Activated naive CD8-positive, alpha-beta T cell treated with anti-CD3 and anti-CD28 coated beads, Interleukin-2, amount 50 U/mL, for 24 hours (primary cell): ENCODE results near the gene EIF3F.
A peak's percentile ranks its signal among the peaks of the same experiment; 100 is the strongest.

ENCODE experiments used
- ATAC-seq: fragments of 150-1000 bp; cut with Tn5 transposase; one replicate; pipeline ENCODE4 v1.10.0; 2021
- DNase-seq: peaks from one replicate; pipeline ENCODE4 v3.0.0; 2021
- H3K27ac Mint-ChIP-seq: one replicate; pipeline ENCODE4 v1.8.0; 2021; ENCODE audit warnings: mild to moderate bottlenecking, mixed read lengths
- H3K27me3 Mint-ChIP-seq: one replicate; pipeline ENCODE4 v1.8.0; 2021; ENCODE audit warnings: mixed read lengths
- H3K36me3 Mint-ChIP-seq: one replicate; pipeline ENCODE4 v1.8.0; 2021; ENCODE audit warnings: low read depth, mixed read lengths
- H3K4me1 Mint-ChIP-seq: one replicate; pipeline ENCODE4 v1.8.0; 2021; ENCODE audit warnings: mixed read lengths
- H3K4me3 Mint-ChIP-seq: one replicate; pipeline ENCODE4 v1.8.0; 2021; ENCODE audit warnings: mild to moderate bottlenecking, moderate library complexity, mixed read lengths
- H3K9me3 Mint-ChIP-seq: one replicate; pipeline ENCODE4 v1.8.0; 2021; ENCODE audit warnings: mixed read lengths

EIF3F gene, protein sequence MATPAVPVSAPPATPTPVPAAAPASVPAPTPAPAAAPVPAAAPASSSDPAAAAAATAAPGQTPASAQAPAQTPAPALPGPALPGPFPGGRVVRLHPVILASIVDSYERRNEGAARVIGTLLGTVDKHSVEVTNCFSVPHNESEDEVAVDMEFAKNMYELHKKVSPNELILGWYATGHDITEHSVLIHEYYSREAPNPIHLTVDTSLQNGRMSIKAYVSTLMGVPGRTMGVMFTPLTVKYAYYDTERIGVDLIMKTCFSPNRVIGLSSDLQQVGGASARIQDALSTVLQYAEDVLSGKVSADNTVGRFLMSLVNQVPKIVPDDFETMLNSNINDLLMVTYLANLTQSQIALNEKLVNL

DNA sequence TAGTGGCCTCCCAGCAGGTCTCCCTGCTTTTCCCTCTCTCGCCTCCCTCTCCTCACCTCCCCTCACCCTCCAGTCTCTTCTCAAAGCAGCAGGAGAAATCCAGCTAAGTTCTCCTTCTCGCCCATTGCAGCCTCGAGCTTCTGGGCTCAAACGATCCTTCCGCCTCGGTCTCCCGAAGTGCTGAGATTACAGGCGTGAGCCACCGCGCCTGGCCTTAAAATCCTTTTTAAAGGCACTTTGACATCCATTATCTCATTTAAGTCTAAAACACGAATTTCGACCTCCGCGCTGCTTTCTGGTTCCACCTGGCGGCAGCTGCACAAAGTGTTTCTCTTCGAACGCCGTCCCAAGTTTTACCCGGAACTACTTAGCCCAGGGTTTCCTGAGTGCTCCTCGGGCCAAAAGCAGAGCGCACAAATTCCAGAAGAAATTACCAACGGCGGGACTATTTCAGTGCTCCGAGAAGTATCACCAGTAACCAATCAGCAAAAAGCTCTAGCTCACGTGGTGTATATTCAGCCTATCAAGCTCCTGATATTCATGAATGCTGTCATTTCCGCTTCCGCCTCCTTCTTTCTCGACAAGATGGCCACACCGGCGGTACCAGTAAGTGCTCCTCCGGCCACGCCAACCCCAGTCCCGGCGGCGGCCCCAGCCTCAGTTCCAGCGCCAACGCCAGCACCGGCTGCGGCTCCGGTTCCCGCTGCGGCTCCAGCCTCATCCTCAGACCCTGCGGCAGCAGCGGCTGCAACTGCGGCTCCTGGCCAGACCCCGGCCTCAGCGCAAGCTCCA lies at the start of gene EIF3F:
Gene EIF3F, plus strand, starts transcription at position 570 of the 792 bp plus-strand sequence. Its CDS starts 16 bp downstream, at position 586.
- peak within 1 kb of the TSS; percentile 94 for H3K4me3 Mint-ChIP-seq
- H3K27ac Mint-ChIP-seq: peak within 1 kb of the TSS; percentile 98
- peak; percentile 98 for ATAC-seq
- peaks cover 41% of the 10 kb centered on the region for H3K4me1 Mint-ChIP-seq
- no peaks in the 10 kb centered on the region for H3K9me3 Mint-ChIP-seq
- peak; percentile 82 for DNase-seq
- no peaks in the 10 kb centered on the region for H3K27me3 Mint-ChIP-seq
- peaks cover 29% of the 10 kb centered on the region for H3K36me3 Mint-ChIP-seq

DNA sequence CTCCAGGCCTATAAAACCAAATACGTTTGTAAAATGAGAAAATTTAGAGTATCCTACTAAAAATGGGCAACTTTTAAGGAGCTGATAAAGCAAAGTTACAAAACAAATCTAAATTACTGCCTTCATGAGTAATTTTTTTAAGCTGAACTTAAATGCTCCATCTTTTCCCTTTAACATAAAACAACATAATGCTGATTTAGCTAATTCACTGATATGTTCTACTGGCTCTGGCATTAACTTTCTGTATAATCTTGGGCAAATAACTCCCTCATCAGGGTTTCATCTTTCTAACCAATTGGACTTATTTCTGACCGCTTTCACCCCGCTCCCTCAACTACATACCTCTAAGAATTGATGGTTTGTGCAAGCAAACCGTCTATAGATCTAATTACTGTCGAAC lies 46.0 kb upstream of the EIF3F start:
- H3K9me3 Mint-ChIP-seq: peaks cover 22% of the 10 kb centered on the region
- no peak overlapping the region for H3K4me3 Mint-ChIP-seq
- ATAC-seq (no peak), DNase-seq (no peak)
- no peaks in the 10 kb centered on the region for H3K36me3 Mint-ChIP-seq
- no peaks in the 10 kb centered on the region for H3K4me1 Mint-ChIP-seq
- H3K27me3 Mint-ChIP-seq: peaks cover 9% of the 10 kb centered on the region
- no peak overlapping the region for H3K27ac Mint-ChIP-seq

DNA sequence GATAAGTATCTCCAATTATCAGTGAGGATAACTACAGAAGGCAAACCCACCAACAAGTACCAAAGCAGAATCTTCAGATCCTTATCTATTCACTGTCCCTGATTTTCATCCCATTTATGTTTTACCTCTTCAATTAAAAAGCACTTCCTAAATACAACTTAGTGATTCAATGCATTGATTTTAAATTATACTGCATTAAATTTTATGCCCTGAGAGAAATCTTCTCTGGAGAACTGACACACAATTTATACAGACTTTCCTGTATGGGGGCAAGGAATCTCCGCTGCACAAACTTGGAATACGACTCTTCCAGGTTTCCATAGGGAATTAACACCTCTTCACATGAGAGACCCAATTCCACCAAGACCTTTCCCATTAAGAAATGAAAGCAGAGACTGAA lies 45.5 kb upstream of the EIF3F start, which contains the start of gene OR10A3:
Gene OR10A3, minus strand, starts transcription at position 101 of the 400 bp plus-strand sequence. CDS start 2,188 bp downstream, outside the sequence.
- Mint-ChIP-seq H3K27me3 (peaks cover 6% of the 10 kb centered on the region), H3K36me3 (no peaks in the 10 kb centered on the region), H3K9me3 (peaks cover 22% of the 10 kb centered on the region), H3K4me1 (no peaks in the 10 kb centered on the region), H3K4me3 (no peak within 1 kb of the TSS), H3K27ac (no peak within 1 kb of the TSS)
- ATAC-seq: no peak
- DNase-seq: no peak

DNA sequence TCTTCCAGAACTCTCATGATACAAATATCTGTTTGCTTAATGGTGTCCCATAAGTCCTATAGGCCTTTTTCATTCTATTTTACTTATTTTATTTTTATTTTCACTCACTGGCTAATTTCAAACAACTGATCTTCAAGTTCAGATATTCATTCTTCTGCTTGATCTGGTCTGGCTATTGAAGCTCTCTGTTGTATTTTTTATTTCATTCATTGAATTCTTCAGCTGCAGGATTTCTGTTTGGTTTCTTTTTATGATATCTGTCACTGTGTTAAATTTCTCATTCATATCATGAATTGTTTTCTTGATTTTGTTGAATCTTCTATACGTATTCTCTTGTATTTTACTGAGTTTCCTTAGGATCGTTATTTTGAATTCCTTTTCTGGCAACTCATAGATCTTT lies 43.0 kb upstream of the EIF3F start:
- Mint-ChIP-seq H3K27ac (no peak overlapping the region), H3K9me3 (peaks cover 22% of the 10 kb centered on the region), H3K27me3 (peaks cover 9% of the 10 kb centered on the region), H3K36me3 (no peaks in the 10 kb centered on the region), H3K4me3 (no peak overlapping the region), H3K4me1 (no peaks in the 10 kb centered on the region)
- DNase-seq (no peak), ATAC-seq (no peak)

DNA sequence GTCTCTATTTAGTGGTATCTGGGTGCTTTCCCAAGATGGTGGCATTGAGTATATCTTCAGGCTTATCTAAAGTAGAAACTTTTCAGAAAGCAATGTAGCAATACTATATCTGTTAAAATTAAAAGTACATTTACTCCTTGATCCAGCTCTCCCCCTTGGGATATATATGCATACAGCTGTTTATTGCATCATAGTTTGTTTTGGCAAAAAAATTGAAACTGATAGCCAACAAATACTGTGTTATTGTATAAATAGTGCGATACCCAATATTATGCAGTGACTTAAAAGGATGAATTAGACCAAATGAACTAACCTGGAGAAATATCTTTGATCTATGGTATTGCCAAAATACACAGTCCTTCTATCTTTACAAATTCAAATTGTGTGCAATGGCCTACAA lies 37.2 kb upstream of the EIF3F start:
- Mint-ChIP-seq H3K27ac (no peak overlapping the region), H3K27me3 (peaks cover 4% of the 10 kb centered on the region), H3K4me1 (no peaks in the 10 kb centered on the region), H3K36me3 (no peaks in the 10 kb centered on the region), H3K9me3 (no peaks in the 10 kb centered on the region), H3K4me3 (no peak overlapping the region)
- no peak for ATAC-seq
- DNase-seq: no peak

DNA sequence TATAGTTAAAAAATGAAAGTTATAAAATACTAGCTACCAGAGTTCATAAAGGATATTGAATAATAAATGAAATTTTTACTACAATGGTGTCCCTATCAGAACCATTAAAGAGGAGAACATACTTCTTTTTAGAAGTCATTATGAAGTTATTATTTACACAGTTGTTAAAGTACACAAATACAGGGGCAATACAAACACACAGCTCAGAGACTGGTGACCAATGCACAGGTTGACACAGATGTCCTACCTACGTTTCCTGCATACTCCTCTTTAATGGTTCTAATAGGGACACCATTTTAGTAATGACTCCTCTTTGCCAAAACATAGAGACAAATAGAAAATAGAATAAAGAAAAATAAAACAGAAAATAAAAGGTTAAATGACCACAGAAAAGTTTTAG lies 31.9 kb upstream of the EIF3F start:
- no peak overlapping the region for H3K27ac Mint-ChIP-seq
- H3K36me3 Mint-ChIP-seq: no peaks in the 10 kb centered on the region
- no peak overlapping the region for H3K4me3 Mint-ChIP-seq

DNA sequence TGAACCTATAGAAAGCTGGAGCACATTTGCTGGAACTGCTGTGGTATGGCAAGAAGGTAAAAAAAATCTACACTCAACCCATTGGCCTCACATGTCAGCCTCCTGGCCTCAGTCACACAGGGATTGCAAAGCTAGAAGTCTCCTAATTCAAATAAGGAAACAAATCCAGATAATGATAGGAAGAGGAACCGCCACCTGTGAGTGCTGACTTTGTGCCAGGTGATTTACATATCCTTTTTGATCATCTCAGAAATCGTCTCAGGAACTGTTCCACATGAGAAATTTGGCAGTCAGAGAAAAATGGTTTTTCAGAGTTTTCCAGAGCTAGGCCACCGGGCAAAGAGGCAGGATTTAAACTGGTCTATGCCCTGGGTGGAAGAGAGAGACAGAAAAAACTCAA lies 22.9 kb upstream of the EIF3F start:
- Mint-ChIP-seq H3K4me1 (no peaks in the 10 kb centered on the region), H3K36me3 (no peaks in the 10 kb centered on the region), H3K27ac (no peak overlapping the region), H3K9me3 (no peaks in the 10 kb centered on the region), H3K27me3 (peaks cover 6% of the 10 kb centered on the region), H3K4me3 (no peak overlapping the region)
- ATAC-seq: no peak
- no peak for DNase-seq

More for the DNA sequence above, 31.9 kb upstream of the EIF3F start:
- Mint-ChIP-seq H3K9me3 (no peaks in the 10 kb centered on the region), H3K27me3 (peaks cover 5% of the 10 kb centered on the region), H3K4me1 (no peaks in the 10 kb centered on the region)
- ATAC-seq: no peak
- DNase-seq: no peak

DNA sequence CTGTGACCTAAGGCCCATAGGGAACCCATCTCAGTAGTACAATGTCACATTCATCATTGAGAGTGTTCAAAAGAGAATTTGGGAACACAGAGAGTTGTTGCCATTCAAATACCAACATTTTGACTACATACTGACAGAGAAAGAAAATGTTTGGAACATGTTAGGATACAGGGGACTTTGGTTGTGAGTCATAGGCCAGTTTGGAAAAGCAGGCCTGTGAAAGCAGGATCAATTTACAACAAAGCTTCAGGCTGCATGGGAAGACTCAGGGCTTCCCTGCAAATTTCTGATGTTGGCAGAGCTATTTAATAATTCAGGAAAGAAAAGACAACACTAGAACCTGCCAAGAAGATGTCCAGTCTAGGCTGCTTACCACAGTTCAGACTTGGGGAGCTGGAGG lies 22.3 kb upstream of the EIF3F start:
- H3K27me3 Mint-ChIP-seq: peaks cover 2% of the 10 kb centered on the region
- H3K36me3 Mint-ChIP-seq: no peaks in the 10 kb centered on the region
- no peak overlapping the region for H3K27ac Mint-ChIP-seq
- H3K9me3 Mint-ChIP-seq: no peaks in the 10 kb centered on the region
- H3K4me3 Mint-ChIP-seq: no peak overlapping the region
- no peaks in the 10 kb centered on the region for H3K4me1 Mint-ChIP-seq
- ATAC-seq: no peak
- no peak for DNase-seq

DNA sequence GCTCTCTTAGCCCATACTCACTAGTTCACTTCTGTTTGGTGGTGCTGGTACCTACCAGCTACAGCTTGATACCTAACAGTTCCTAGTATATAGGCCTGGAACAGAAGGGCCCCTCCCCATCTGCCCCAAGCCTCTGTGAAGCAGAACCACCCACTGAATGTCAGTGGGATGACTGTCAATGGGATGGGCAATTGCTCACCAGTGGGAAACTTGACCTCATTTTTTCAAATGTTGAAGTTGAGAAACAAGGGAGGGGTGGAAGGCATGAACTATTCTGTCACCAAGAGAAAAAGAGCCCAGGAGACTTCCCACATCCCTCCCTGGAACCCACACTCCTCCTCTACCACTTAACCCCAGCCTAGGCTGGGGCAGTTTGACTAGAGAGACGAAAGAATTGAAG lies 21.8 kb upstream of the EIF3F start, which contains the start of gene NLRP10:
Gene NLRP10, minus strand, starts transcription at position 62 of the 400 bp plus-strand sequence. CDS start 1,952 bp downstream, outside the sequence.
- Mint-ChIP-seq H3K27me3 (peaks cover 2% of the 10 kb centered on the region), H3K4me1 (no peaks in the 10 kb centered on the region), H3K4me3 (no peak within 1 kb of the TSS), H3K9me3 (no peaks in the 10 kb centered on the region), H3K27ac (no peak within 1 kb of the TSS), H3K36me3 (no peaks in the 10 kb centered on the region)
- no peak for ATAC-seq
- DNase-seq: no peak

DNA sequence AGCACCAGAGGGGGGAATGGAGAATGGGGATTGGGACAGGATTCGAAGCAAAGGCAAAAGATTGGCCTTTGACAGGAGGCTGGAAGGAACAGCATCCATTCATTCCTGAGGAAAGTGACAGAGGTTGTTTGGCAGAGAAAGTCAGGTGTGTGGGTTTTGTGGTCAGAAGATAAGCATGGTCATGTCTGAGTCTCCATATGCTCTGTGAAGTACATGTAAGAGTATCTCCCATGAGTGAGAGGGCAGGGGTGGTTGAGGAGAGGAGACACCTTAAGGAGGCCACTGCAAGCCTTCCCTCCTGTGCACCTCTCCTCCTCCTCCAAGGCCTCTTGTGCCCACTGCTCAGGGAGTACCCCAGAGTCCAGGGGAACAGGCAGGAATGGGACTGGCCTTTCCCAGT lies 20.0 kb upstream of the EIF3F start:
- ATAC-seq (no peak), DNase-seq (no peak)
- Mint-ChIP-seq H3K27me3 (peaks cover 7% of the 10 kb centered on the region), H3K4me1 (no peaks in the 10 kb centered on the region), H3K27ac (no peak overlapping the region), H3K4me3 (no peak overlapping the region), H3K36me3 (no peaks in the 10 kb centered on the region), H3K9me3 (no peaks in the 10 kb centered on the region)

DNA sequence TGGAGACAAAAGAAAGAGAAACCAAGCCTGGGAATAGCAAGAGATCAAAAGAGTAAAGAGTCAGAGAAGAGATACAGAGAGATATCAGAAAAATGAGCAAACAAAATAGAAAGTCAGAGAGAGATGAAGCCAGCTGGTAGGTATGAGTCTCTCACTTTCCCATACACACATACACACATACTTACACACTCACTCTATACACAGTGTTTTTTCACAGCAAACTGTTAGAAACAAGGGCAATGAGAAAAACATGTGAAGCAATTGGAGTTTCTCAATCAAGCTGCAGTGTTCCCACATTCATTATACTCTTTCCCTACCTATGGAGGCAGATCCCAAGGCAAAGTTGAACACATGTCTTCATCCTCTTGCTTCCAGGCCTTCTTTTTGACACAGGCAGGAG lies 19.3 kb upstream of the EIF3F start:
- DNase-seq: no peak
- H3K9me3 Mint-ChIP-seq: no peaks in the 10 kb centered on the region
- H3K27ac Mint-ChIP-seq: no peak overlapping the region
- no peaks in the 10 kb centered on the region for H3K36me3 Mint-ChIP-seq
- no peak for ATAC-seq
- peaks cover 7% of the 10 kb centered on the region for H3K27me3 Mint-ChIP-seq
- H3K4me1 Mint-ChIP-seq: no peaks in the 10 kb centered on the region
- H3K4me3 Mint-ChIP-seq: no peak overlapping the region

DNA sequence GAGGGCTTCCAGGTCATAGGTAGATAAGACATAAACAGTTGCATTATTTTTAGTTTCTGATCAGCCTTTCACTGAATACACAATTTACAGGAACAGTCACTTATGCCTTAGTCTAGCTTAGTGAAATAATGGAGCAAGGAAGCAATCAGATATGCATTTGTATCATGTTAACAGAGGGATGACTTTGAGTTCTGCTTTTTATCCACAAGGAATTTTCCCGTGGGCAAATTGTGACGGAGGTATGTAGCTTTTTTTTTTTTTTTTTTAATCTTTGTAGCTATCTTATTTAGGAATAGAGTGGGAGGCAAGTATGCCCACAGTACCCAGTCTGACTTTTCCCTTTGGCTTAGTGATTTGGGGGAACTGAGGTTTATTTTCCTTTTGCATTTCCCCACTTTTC lies 18.5 kb upstream of the EIF3F start:
- ATAC-seq: no peak
- Mint-ChIP-seq H3K9me3 (no peaks in the 10 kb centered on the region), H3K4me3 (no peak overlapping the region), H3K36me3 (no peaks in the 10 kb centered on the region), H3K27me3 (peaks cover 10% of the 10 kb centered on the region), H3K27ac (no peak overlapping the region), H3K4me1 (no peaks in the 10 kb centered on the region)
- no peak for DNase-seq

DNA sequence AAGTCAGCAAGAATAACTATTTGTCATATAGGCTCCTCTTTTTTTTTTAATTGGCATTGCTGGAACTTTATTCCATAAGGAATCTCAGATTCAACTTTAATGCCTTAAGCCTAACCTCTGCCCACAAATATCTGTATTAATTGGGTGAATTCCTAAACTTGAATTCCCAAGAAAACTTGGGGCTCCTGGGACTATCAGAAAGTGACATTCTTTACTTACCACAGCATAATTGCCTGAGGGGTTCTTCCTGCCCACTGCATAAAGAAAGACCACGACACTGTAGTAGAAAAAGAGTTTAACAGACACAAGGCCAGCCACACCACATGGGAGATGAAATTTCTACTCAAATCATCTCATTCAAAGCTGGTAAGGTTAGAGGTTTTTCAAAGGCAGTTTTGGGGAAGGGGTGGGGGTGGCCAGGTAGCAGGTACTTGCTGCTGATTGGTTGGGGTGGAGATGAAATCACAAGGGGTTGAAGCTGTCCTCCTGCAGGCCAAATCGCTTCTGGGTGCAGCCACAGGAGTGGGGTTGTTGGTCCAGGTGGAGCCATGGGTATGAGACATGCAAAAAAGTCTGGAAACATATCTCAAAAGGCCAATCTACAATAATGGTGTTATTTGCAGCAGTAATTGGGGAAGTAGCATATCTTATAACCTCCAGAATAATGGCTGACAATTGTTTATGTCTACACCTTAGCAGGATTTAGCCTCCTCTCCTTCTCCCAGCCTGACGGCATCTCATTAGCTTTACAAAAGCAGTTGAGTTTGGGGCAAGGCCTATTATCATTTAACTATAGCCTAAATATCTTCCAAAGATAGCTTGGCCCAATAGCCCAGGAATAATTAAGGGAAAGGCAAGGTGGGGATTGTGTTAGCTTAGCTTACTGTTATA lies 17.1 kb upstream of the EIF3F start:
- no peaks in the 10 kb centered on the region for H3K4me1 Mint-ChIP-seq
- H3K9me3 Mint-ChIP-seq: no peaks in the 10 kb centered on the region
- no peak overlapping the region for H3K4me3 Mint-ChIP-seq
- no peak overlapping the region for H3K27ac Mint-ChIP-seq
- H3K36me3 Mint-ChIP-seq: no peaks in the 10 kb centered on the region
- peaks cover 10% of the 10 kb centered on the region for H3K27me3 Mint-ChIP-seq
- DNase-seq (no peak), ATAC-seq (no peak)

DNA sequence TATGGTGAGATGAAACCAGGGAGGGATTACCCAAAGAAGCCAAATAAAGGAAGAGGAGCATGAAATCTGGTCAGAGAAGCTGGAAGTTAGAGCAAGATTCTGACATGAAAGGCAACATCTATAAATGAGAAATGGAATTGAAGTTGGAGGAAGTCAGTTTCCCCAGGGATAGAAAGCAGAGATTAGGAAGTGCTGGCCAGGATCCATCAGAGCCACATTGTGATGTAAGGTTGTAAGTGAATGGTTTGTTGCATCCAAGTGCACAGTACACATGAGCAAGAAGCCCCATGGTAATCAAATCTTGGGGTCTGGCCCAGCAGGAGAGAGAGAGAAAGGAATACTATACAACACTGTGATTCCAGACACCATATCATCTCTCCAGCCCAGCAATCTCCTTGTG lies 15.3 kb upstream of the EIF3F start:
- H3K4me1 Mint-ChIP-seq: no peaks in the 10 kb centered on the region
- H3K4me3 Mint-ChIP-seq: no peak overlapping the region
- no peaks in the 10 kb centered on the region for H3K36me3 Mint-ChIP-seq
- no peak overlapping the region for H3K27ac Mint-ChIP-seq
- no peaks in the 10 kb centered on the region for H3K9me3 Mint-ChIP-seq
- peaks cover 10% of the 10 kb centered on the region for H3K27me3 Mint-ChIP-seq
- ATAC-seq: no peak
- no peak for DNase-seq
